ENCODE measurements around the gene HES5.

The HES5 gene

GRCh38 chr1:2530513-2531361 lies 674 bp upstream of the HES5 start:
- peak; percentile 84 for DNase-seq

- DNase-seq = no peak
These were observed 888 bp downstream of the HES5 start for GRCh38 chr1:2528966-2529783.

DNA sequence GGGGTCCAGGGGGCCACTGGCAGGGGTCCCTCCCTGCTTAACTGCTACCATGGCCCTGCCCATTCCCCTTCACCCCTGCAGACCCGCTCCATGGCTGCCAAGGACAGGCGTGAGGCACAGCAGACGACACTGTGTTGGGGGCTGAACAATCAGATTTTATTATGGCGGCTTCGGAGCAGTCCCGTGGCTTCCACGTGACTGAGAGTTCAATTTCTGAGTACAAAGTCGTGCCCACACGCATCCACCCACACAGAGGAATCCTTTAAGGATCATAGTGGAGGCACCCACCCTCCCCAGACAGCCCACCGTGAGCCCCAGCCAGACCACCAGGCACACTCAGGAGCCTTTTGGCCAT lies 1.5 kb downstream of the HES5 start:
- DNase-seq = no peak

- DNase-seq = no peak
These were observed 2.0 kb downstream of the HES5 start for GRCh38 chr1:2528016-2528415.

DNA sequence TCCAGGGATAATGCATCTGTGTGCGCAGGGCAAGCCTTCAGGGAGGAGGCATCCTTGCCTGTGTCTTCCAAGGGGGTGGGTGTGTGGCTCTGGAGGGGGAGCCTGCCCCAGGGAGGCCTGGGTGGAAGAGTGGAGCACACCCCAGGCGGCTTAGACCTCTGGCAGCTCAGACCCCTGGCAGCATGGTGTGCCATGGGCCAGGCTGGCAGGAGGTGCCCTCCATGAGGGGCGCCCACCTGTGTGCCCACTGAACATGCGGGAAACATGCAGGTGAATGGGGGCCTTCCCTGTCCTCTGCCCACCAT lies 2.6 kb downstream of the HES5 start:
- DNase-seq = no peak

DNA sequence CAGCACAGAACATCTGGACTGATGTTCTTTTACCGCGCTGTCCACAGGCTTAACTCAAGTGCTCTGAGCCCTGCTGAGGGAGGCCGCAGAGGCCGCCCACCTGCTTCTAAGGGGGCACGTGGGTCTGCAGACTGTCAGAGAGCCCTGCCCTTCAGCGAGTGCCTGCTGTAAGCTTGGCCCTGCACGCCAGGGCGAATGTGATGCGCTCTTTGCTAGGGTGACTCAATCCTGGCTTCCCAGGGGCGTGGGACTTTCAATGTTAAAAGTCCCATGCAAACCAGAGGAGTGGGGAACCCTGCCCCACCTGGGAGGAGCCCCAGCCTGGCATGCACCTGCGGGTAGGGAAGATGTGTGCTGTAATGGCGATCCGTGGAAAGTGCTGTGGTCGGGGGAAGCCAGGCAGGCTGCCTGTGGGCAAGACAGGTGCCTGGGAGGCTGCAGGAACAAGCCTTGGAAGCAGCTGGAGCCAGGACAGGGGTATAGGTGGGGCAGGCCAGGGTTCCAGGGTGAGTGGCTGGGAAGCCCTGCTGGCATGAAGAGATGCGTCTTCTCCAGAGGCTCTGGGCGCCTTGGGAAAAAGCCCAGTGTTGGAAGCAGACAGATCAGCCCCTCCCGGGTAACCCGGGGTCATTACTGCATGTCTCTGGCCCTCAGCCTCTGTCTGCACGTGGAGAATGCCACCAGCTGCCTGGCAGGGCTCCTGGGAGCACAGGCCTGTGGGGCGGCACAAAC lies 3.1 kb downstream of the HES5 start:
- peak; percentile 83 for DNase-seq

DNA sequence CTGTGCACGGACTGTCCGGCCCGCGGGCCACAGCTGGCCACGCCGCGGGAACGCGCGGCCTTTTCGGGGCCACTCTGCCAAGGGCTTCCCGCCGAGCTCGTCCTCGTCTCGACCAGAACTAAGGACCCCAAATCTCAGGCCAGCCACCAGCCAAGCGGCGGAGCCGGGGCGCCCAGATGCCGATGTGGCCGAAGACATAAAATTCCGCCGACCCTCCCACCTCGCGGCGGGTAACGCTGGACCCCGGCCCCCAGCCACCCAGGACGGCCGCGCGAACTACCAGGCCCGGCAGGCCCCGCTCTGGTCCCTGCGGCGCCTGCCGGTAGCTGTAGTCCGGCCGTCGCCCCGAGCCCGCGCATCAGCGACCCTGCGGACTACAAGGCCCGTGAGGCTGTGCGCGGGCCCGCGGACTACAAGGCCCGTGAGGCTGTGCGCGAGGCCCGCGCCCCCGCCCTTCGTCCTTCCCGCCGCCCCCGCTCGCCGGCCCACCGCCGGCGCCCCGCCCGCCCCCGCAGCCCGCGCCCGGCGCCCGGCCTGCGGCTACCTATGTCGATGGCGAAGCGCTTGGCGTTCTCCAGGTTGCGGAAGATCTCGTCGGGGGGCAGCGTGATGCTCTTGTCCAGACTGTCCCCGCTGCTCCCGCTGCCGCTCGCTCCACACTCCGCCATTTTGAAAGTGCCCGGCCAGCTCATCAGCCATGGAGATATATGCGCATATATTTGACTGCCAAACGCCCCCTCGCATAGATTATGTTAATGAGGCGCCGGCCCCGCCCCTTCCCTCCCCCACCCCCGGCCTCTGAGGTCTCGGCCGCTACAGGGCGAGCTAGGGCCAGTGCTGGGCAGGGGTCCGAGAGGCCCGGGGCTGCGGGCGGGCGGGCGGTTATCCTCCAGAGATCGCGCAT lies 3.9 kb downstream of the HES5 start, which contains the start of gene PANK4:
Gene PANK4 (minus strand): TSS at position 677 of the 904 bp plus-strand sequence. CDS start 9 bp downstream, at position 668.
- DNase-seq = peak; percentile 82

DNA sequence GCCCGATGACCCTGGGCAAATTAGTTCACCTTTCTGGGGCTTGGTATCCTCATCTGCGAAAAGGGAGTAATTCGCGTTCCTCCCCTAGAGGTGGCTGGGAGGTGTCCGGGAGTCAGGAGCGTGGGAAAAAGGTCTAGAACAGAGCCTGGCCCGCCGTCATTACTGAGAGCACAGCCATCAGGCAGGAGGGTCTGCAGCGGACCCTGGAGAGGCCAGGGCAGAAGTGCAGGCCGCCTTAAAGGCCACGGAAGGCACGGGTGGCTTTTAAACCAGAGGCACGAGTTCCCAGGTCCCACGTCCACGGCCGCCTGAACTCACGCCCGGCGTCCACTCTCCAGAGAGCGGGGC lies 4.5 kb downstream of the HES5 start:
- DNase-seq = no peak

DNA sequence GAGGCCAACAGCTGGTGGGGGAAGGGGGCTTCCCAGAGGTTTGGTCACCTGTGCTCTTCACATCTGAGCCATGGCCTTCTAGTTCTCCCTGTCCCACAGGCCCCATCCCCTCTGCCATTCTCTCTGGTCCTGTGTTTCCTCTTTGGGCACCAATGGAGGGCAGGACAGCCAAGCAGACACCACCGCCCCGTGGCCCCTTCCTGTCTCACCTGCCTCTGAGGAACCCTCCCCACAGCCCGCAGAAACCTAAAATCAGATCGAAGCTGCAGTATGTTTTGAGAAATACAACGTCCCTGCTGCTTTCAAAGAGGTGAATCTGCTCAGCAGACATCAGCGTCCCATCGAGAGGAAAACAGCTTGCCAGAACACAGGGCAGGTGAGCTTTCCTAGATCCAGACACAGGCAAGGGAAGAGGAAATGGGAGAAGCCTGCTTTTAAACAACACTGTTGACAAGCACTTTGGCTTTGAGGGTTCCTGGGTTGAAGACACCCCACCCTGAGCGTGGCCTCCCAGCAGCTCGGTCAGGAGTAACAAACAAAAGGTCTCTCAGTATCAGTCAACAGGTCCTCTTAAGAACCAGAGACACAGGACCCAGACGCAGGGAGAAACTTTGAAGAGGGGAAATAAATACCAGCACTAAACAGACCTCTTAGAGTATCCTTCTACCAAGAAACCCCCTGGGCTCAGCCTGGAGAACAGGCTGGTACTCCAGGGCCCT lies 6.0 kb downstream of the HES5 start:
- DNase-seq = no peak

DNA sequence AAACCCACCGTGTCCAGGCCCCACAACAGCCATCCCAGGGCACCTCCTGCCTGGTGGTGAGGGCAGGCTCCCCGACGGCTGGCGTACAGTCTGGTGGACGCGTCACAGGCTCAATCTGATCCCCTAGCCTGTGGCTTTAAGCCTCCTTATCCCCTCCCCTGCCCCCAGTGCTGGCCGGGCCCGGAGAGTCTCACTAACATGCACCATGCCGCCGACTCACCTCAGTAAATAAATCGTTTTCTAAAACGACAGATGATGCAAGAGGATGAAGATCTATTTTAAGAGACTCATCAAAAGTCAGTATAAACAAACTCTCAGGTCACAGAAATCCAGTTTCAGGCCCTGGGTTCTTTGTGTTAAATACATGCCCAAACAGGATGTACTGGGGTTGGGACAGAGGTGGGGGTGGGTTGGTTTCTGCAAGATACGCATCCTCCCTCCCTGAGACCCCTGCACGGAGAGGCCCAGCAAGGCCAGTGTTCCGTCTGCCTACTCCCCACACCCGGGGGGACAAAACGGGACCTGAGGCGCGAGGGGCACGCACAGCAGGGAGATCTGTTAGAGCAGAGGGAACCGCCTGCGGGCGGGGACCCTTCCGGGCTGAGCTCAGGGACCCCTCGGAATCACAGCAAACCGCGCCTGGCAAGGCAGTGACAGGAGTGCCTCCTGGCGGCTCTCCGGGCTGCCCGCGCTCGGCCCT lies 6.7 kb downstream of the HES5 start:
- no peak for DNase-seq

GRCh38 chr1:2522230-2522629 lies 7.8 kb downstream of the HES5 start:
- no peak for DNase-seq

- no peak for DNase-seq
These were observed 9.3 kb downstream of the HES5 start for GRCh38 chr1:2520806-2521205.

- no peak for DNase-seq
These were observed 9.9 kb downstream of the HES5 start for GRCh38 chr1:2520206-2520605.

- DNase-seq = no peak
These were observed 10.3 kb downstream of the HES5 start for GRCh38 chr1:2519729-2520128.

DNA sequence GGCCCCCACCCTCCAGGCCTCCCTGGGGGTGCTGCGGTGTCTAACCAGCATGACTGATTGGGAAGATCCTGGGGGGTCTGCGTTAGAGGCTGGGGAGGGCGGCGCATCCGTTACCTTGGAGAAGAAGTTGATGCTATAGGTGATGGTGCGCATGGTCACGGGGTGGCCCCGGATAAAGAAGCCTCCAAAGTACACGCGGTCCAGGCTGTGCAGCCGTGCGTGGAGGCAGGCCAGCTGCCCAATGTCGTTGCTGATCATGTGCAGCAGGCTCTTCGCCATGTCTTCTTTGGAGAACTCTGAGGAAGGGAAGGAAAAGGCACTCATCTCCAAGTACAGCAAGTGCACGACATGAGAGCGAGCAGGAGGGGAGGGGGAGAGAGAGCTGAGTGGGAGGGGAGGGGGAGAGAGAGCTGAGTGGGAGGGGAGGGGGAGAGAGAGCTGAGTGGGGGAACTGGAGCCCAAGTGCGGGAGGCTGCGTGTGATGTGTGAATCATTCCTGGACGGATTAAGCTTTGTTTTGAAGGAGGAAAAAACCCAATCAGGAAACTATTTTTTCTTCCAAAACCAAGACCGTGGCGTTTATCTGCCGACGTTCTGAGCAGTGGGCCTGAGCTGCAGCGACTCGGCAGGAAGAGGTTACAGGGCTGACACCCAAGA lies 10.9 kb downstream of the HES5 start:
- DNase-seq = no peak

DNA sequence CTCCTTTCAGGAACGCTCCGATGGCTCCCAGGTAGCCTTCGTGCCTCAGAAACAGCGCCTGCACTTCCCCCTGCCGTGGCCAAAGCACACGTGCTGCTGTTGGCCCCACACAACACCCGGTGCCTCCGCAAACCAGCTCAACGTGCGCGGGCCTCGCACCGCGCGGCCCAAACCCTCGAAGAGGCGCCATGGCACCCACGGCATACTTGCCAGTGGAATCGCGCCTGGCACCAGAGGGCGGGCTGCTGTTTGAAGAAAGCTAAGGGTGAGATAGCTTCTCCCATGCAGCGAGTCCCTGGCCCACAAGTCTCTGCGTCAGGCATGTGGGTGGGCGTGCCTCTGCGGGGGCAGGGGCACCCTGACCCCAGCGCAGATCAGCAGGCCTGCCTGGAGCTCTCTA lies 11.5 kb downstream of the HES5 start:
- DNase-seq = no peak

DNA sequence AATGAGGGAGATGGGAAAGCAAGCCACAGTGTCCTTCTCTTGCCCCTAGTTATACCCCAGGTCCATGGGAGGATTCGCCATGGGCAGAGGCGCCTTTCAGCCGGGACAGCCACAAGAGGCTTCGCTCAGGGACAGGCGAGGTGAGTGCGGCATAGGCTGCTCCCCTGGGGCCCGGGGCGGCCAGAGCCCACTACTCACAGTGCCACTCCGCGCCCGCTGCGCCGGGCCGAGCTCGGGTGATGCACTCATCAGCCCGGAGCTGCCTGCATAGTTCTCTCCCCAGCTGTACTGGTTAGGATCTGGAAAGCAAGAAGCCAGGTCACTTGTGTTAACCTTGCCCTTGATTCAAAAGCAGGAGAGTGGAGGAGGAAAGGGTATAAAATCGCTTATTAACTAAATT lies 12.1 kb downstream of the HES5 start:
- DNase-seq = no peak

DNA sequence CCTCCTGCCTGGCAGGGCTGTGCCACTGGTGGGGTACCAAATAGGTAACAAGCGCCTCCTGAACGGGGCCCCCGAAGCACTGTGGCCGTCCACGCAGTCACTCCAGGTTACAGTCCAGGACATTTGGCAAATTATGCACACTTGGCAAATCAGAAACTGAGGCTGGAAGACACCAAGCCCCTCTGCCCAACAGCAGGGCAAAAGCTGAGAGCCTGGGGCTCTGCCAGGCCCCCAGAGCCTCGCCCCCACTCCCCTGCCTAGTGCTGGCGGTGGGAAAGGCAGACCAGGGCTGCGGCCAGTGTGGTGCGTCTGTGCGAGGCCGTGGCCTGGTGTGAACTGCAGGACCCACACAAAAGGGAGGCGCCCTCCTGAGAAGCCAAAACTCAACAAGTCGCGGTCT lies 13.1 kb downstream of the HES5 start:
- no peak for DNase-seq

DNA sequence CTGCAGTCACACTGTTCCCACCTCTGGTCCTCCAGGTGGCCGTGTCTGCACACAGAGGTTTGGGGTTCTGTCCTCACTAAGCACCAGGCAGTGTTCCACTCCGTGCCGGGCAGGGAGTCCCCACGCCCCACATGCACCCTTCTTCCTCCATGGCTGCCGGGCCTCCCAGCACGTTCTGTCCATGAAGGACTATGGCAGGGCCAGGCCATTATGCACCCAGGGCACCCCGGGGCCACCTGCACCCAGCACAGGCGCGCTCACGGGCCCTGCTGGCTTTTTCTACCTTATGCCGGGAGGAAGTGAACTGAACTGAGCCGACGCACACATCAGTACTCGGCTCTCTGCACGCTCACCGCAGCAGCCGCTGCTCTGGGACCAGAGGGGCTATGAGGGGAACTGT lies 13.9 kb downstream of the HES5 start:
- no peak for DNase-seq

DNA sequence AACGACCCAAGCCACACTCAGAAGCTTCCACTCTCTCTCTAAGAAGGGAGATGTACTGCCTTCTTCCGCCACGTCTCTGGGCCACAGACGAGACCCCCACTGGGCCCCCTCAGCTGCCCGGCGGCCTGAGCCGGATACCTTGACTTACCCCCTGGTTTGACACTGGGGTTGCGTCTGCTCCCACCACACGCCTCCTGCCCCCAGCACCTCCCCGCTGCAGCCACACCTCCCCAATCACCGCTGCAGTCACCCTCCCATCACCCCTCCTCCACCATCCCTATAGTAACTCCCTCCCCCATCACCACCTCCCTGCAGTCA lies 14.3 kb downstream of the HES5 start:
- no peak for DNase-seq

Measured in DMS79 (cell line).